CD4-positive, alpha-beta T cell treated with Interleukin-21 for 1 hour (primary cell): Measurements from ENCODE around the gene IRX4.

Source experiments
- DNase-seq: peaks from one replicate; pipeline ENCODE4 v3.0.0-alpha.2; 2020

IRX4 gene

GRCh38 chr5:1835431-1835830, 47.3 kb downstream of the IRX4 start:
- no peak for DNase-seq

- DNase-seq, result no peak
These were observed 47.9 kb downstream of the IRX4 start for GRCh38 chr5:1834721-1835429.

- DNase-seq, result no peak
These were observed 48.6 kb downstream of the IRX4 start for GRCh38 chr5:1834022-1834551.

GRCh38 chr5:1833264-1834021, 49.3 kb downstream of the IRX4 start:
- no peak for DNase-seq

- DNase-seq, result no peak
These were observed 50.0 kb downstream of the IRX4 start for GRCh38 chr5:1832511-1833250.

GRCh38 chr5:1831677-1832313, 50.9 kb downstream of the IRX4 start:
- no peak for DNase-seq

- no peak for DNase-seq
These were observed 51.5 kb downstream of the IRX4 start for GRCh38 chr5:1831257-1831656.

- no peak for DNase-seq
These were observed 52.0 kb downstream of the IRX4 start for GRCh38 chr5:1830571-1831228.

- peak; percentile 24 for DNase-seq
These were observed 54.8 kb downstream of the IRX4 start for GRCh38 chr5:1827886-1828397.
